Stimulated activated naive CD4-positive, alpha-beta T cell (primary cell): ENCODE measurements around the gene SGK2.

Source experiments
- DNase-seq, 6 experiments: peaks; one replicate each; lab custom pipeline; 2025; lab: John Stamatoyannopoulos, UW

SGK2 gene

GRCh38 chr20:43558412-43559146 lies at the start of gene SGK2:
TSS of gene SGK2 (plus strand) at chr20:43559027. CDS start at chr20:43566496, 7,469 bp downstream.
- DNase-seq = no peak

DNA sequence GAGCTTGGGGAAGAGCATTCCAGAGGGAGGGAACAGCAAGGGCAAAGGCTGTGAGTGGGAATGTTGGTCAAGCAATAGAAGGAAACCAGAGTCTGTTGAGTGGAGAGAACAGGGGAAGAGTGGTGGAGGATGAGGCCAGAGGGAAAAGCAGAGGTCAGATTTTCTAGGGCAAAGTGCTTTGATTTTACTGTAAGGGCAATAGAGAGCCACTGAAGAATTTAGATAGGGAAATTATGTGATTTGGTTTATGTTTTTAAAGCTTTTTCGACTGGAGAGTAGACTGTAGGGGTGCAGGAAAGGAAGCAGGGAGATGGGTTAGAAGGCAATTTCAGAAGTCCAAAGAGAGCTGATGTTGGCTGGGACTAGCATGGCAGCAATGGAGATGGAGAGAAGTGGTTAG lies 46.9 kb upstream of the SGK2 start:
- DNase-seq = no peak

DNA sequence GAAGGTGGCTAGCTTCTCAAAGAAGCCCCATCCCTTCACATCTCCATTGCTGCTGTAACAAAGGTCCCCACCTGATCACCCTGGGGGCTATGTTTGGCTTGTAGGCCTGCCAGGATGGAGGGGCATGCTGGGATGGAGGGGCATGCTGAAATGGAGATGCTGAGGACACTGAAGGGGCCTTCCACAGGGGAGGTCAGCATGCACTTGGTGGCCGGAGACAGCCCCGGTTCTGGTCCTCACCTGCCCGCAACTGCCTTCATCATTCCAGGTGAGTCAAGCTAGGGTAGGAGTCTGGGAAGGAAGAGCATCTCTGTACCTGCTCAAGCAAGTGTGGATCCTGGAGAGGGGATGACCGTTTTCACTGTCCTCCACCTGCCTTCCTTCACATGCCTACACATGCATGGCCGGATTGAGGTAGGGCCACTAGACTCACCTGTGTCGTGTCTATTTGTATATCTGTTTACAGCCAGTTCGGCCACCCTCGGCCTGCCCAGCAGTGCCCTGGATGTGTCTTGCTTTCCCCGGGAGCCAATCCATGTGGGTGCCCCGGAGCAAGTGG lies 45.4 kb upstream of the SGK2 start:
- no peak for DNase-seq

DNA sequence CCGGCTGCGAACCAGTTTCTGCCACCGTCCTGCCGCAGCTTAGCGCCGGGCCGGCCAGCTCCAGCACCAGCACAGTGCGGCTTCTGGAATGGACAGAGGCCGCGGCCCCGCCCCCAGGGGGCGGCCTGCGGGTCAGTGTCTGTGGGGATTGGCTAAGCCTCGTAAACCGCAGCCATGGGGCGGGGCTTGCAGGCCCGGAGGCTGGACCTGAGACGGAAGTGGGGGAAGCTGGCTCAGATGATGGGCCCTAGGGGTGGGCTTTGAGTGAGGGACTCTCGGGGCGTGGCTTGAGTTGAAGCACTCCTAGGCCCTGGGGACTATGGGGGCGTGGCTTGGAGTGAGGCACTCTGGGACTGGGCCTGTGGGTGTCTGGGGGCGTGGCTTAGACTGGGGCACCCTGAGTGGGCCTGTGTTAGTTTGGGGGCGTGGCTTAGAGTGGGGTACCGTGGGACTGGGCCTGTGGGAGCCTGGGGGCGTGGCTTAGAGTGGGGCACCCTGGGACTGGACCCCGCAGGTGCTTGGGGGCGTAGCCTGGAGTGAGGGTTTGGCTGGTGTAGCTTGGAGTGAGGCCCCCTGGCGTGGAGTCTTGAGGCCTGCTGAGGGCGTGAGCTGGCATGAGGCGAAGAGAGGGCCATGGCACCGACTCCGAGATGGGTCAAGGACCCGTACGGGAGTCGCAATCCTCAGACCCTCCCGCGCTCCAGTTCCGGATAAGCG lies 44.7 kb upstream of the SGK2 start:
- peak; percentile 81 to 95 (median 93) for DNase-seq

DNA sequence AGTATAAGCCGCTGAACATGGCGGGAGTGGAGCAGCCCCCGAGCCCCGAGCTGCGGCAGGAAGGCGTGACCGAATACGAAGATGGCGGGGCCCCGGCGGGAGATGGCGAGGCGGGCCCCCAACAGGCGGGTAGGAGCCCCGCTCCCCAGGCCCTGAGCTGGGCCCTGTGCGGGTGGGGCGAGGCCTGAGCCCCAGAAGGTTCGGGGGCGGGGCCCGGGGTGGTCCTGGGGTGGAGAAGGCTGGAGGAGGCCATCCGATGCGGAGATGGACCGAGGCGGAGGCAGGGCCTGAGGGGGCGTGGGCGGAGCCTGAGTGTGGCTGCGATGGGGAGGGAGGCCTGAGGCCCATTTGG lies 44.2 kb upstream of the SGK2 start:
- peak in 1 of 6 experiments; percentile 39 for DNase-seq

DNA sequence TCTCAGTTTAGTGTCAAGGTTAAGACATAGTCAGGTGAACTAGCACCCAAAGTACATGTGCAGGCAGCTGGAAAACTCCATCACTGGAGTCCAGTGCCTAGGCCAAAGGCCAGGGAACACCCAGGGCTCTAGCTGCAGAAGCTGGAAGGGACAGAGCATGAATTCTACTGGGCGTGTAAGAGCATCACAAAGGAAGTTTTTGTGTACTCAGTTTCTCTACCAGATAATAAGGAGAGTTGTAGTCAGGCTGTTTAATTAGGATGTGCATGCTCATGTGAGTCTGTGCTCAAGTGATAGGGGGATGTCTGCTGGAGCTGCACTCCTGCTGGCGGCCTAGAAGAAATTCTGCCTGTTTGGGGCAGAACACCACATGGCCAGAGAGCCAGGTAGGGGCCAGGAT lies 43.2 kb upstream of the SGK2 start:
- no peak for DNase-seq

DNA sequence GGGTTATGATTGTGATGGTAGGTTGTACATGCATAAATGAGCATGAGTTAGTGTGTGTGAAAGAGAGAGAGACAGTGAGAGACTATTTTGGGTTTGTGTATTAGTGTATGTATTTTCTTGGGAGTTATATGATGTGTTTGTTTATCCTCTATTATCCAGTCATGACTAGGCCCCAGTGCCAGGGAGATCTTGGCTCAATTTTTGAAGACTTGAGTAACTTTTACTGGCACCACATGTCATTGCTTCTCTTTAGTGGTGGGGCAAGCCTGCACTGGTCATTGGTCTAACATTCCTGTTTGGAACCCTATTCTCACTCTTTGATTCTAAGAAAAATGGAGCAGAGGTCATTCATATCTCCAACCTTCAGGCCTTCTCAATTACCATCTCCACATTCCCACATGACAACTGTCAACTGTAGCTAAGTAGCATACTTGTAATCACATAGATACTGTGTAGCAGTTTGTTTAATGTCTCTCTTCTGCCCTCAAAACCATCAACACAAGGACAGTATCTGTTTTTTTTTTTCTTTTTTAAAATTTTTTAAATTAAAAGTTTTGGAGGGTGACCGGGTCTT lies 42.5 kb upstream of the SGK2 start:
- DNase-seq = no peak

DNA sequence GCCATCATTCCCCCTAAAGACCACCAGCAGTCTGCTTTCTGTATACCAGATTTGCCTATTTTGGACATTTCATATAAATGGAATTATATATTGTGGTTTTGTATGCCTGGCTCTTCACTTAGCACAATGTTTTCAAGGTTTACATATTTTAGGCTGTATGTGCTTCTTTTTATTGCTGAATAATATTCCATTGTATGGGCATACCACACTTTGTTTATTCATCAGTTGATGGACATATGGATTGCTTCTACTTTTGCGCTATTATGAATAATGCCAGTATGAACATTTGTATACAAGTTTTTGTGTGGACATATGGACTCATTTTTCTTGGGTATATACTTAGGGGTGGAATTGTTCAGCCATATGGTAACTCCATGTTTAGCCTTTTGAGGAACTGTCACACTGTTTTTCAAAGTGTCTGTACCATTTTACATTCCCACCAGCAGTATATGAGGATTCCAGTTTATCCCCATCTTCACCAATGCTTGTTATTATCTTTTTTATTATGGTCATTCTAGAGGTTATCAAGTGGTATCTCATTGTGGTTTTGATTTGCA lies 38.7 kb upstream of the SGK2 start:
- DNase-seq = no peak

DNA sequence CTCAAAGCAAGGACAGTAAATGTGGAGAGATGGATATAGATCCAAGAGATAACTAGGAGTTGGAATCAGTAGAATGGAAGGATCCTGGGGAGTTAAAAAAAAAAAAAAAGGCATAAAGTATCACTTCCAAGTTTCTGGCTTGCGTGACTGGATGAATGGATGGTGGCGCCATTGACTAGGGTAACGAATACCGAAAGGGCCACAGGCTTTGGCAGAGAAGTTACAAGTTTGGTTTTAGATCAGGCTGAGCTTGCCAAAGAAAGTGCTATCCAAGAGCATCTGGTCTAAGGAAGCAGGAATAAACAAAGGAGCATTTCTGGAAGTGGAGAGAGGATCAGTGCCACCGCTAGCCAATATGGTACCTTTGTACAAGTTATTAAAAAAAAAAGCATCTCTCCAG lies 33.8 kb upstream of the SGK2 start:
- DNase-seq = no peak

DNA sequence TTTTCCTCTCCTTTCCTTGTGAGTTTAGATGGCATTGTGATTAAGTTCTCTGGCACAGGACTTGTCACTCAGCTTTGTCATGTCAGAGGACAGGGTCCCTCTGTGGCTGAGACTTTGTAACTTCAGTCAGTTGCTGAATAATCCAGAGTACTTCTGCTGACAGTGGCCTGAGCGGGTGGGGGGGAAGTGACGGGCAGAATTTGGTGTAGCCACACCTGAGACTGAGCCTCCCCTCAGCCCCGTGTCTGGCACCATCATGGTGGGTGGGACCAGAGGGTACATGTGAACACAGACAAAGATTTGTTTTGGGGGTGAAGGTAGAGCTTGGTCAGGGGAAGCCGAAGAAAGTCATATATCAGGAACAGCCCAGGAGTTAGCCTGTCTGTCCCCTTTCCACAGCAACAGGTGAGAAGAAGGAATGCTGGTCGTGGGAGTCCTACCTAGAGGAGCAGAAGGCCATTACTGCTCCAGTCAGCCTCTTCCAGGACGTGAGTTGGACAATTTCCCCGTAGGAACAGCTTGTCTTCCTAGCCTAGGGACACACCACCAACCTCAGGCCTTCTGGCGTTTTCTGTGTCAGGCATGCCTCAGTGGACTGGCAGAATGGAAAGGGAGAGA lies 30.5 kb upstream of the SGK2 start:
- no peak for DNase-seq

GRCh38 chr20:43529051-43529450 lies 29.8 kb upstream of the SGK2 start:
- DNase-seq = no peak

DNA sequence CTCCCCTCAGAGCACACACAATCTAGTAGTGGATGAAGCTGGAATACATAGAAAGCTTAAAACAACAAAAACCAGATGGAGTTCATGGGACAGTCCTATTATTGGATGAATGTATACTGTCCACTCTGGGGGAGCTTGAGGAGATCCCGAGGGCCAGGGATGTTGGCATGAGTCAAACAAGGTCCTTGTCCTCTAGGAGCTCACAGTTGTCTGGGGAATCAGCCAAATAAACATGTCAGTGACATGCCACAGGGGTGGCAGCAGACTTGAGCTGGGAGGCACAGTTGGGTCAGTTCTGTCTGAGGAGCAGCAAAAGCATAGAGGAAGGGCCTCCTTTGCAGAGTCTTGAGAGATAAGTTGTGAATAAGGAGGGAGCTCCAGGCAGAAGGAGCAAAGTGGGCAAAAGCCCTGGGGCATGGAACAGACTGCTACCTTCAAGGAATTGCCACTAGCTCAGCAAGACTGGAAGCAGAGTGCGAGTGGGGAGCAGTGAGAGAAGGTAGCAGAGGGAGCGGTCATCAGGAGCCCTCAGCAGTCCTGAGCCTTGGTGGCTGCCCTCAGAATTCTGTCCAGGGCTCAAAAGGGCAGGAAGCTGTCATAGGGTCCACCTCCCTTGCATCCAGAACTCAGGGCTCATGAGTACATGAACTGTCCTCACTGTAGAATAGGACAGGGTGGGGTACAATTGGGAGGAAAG lies 29.2 kb upstream of the SGK2 start:
- no peak for DNase-seq

- DNase-seq = no peak
These were observed 28.3 kb upstream of the SGK2 start for GRCh38 chr20:43530321-43531090.

GRCh38 chr20:43531091-43531443 lies 27.8 kb upstream of the SGK2 start:
- DNase-seq = no peak

DNA sequence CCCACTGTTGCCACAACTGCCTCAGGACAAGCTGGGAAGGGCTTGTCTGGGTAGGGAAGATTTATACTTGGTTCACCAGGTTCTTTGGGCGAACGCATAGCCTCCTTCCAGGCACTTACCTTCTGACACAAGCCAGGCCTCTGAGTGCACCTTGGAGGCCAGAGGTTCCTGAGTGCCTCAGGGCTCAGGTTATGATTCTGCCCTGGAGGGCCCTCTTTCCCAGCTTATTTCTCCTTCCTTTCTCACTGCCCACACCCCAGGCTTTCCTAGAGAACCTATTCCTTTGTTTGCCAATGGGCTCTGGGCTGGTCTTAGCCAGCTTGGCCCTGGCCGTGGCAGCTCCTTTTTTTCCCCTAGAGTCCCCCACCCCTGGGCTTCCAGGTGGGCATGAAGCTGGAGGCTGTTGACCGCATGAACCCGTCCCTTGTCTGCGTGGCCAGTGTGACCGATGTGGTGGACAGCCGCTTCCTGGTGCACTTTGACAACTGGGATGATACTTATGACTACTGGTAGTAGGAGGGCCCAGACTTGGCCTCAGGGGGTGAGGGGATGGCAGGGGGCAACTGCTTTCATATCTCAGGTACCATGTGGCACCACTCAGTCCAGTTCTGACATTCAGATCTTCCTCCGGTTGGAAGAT lies 26.3 kb upstream of the SGK2 start:
- DNase-seq = no peak

- no peak for DNase-seq
These were observed 25.8 kb upstream of the SGK2 start for GRCh38 chr20:43533060-43533459.

GRCh38 chr20:43534016-43534415 lies 24.8 kb upstream of the SGK2 start:
- no peak for DNase-seq

DNA sequence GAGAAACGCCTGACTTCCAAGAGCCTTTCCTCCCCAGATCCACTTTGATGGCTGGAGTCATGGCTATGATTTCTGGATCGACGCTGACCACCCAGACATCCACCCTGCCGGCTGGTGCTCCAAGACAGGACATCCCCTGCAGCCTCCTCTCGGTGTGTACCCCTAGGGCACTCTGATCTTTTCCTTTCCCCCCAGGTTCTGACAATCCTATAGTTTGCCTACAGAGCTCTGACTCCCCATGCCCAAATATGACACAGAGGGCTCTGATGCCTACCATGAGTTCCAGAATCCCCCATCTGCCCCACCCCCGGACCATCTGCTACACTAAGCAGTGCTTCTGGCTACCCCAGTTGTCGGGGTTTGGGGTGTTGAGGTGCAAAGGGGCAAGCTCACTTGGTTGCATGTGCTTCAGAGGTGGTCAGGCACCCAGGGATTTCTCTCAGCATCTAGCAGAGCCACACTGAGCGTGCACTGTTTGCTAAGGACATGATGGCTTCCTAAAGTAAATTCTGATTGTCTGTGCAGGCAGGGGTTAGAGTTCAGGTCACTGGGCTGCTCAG lies 24.0 kb upstream of the SGK2 start:
- no peak for DNase-seq

DNA sequence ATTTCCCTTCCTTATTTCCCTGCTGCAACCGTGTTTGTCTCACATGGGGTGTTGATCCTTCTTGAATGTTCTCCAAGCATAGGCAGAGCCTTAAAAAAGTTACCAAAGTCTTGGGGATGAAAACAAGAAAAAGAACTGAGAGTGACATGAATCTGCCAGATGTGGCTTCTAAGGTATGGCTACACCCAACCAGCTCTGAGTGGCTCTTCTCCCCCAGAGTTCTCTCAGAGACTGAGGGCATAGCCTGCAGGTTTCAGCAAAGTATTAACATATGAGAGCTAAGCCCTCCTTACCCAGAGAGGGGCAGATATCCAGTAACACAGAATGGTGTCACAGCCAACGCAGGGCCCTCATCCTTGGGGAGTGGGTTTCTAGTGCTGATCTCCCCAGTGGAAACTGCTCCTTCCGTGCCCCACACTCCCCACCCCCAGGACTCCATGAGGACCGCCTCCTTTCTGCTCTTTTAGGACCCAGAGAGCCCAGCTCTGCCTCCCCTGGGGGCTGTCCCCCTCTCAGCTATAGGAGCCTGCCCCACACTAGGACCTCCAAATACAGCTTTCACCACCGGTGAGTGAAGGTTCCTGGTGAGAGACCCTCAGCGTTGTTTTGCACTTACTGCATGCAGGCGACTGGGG lies 23.3 kb upstream of the SGK2 start:
- DNase-seq = no peak
